Liver (tissue), 9 donors: ENCODE data around the gene PUS7L. TPM values are rescaled to one million over a fixed set of nuclear protein-coding genes. Genes with fewer than 3 reads are reported as not detected.

Source experiments
- DNase-seq: peaks from one replicate; pipeline ENCODE4 v3.0.0-alpha.2; 2017; ENCODE audit warnings: low spot score
- H3K27ac ChIP-seq, 2 donors: one replicate each; pipeline ENCODE4 v1.7.0; 2013; ENCODE audit warnings: inconsistent platforms in 2 of 2, low read length in 2 of 2, control low read depth in 1 of 2, low read depth in 1 of 2, mild to moderate bottlenecking in 1 of 2
- H3K27me3 ChIP-seq, 4 donors: one replicate each; pipeline versions ENCODE4 v1.6.1 to v1.7.0; 2013; ENCODE audit warnings: low read length in 3 of 4, inconsistent platforms in 1 of 4, mild to moderate bottlenecking in 1 of 4, moderate library complexity in 1 of 4; ENCODE audit not compliant: control insufficient read depth in 4 of 4, insufficient read depth in 4 of 4
- H3K36me3 ChIP-seq, 4 donors: one replicate each; pipeline versions ENCODE4 v1.6.1 to v1.7.0; 2013; ENCODE audit warnings: low read length in 3 of 4, mild to moderate bottlenecking in 3 of 4, low read depth in 1 of 4, moderate library complexity in 1 of 4; ENCODE audit not compliant: control insufficient read depth in 4 of 4, insufficient read depth in 3 of 4
- H3K4me1 ChIP-seq, 4 donors: one replicate each; pipeline versions ENCODE4 v1.6.1 to v1.7.0; 2013; ENCODE audit warnings: low read length in 3 of 4, mild to moderate bottlenecking in 3 of 4, moderate library complexity in 1 of 4; ENCODE audit not compliant: control insufficient read depth in 4 of 4, insufficient read depth in 4 of 4
- H3K4me3 ChIP-seq, 3 donors: one replicate each; pipeline versions ENCODE4 v1.6.1 to v1.7.0; 2013; ENCODE audit warnings: low read length in 3 of 3, control low read depth in 1 of 3, low read depth in 1 of 3, mild to moderate bottlenecking in 1 of 3
- H3K9ac ChIP-seq, 2 donors: one replicate each; pipeline ENCODE4 v1.7.0; 2013; ENCODE audit warnings: low read length in 2 of 2, mild to moderate bottlenecking in 2 of 2, moderate library complexity in 2 of 2, control low read depth in 1 of 2, low read depth in 1 of 2
- H3K9me3 ChIP-seq, 4 donors: one replicate each; pipeline versions ENCODE4 v1.6.1 to v1.7.0; 2013; ENCODE audit warnings: low read length in 3 of 4; ENCODE audit not compliant: control insufficient read depth in 4 of 4
- CTCF ChIP-seq: fragments of 150-350 bp; IDR thresholded peaks from 2 replicates; pipeline ENCODE4 v1.5.1; 2017; ENCODE audit warnings: improper control_type of control experiment, low read depth, low read length; ENCODE audit not compliant: missing input control
- EGR1 ChIP-seq, 2 donors: IDR thresholded peaks; 2 replicates each; pipeline ENCODE4 v1.6.1; 2016 to 2018; ENCODE audit warnings: antibody characterized with exemption in 2 of 2, low read depth in 2 of 2
- FOXA2 ChIP-seq: IDR thresholded peaks from 2 replicates; pipeline ENCODE4 v1.6.1; 2016; ENCODE audit warnings: antibody characterized with exemption
- GABPA ChIP-seq, 2 donors: IDR thresholded peaks in 1 of 2; conservative IDR thresholded peaks in 1 of 2; 2 replicates each; pipeline ENCODE4 v1.6.1; 2016; ENCODE audit warnings: antibody characterized with exemption in 2 of 2, mild to moderate bottlenecking in 1 of 2, moderate library complexity in 1 of 2
- HNF4A ChIP-seq, 2 donors: conservative IDR thresholded peaks; 2 replicates each; pipeline ENCODE4 v1.6.1; 2016; ENCODE audit warnings: antibody characterized with exemption in 2 of 2, mild to moderate bottlenecking in 2 of 2
- HNF4G ChIP-seq: IDR thresholded peaks from 2 replicates; pipeline ENCODE4 v1.6.1; 2016; ENCODE audit warnings: antibody characterized with exemption
- JUND ChIP-seq, 2 donors: IDR thresholded peaks; 2 replicates each; pipeline ENCODE4 v1.6.1; 2016; ENCODE audit warnings: antibody characterized with exemption in 2 of 2
- RAD21 ChIP-seq, 2 donors: IDR thresholded peaks; 2 replicates each; pipeline ENCODE4 v1.6.1; 2016; ENCODE audit warnings: antibody characterized with exemption in 2 of 2, mild to moderate bottlenecking in 2 of 2
- RXRA ChIP-seq, 2 donors: IDR thresholded peaks; 2 replicates each; pipeline ENCODE4 v1.6.1; 2017 to 2018; ENCODE audit warnings: antibody characterized with exemption in 2 of 2, mild to moderate bottlenecking in 1 of 2
- SP1 ChIP-seq: IDR thresholded peaks from 2 replicates; pipeline ENCODE4 v1.6.1; 2018; ENCODE audit warnings: antibody characterized with exemption, mild to moderate bottlenecking
- TAF1 ChIP-seq: conservative IDR thresholded peaks from 2 replicates; pipeline ENCODE4 v1.6.1; 2016; ENCODE audit warnings: antibody characterized with exemption, mild to moderate bottlenecking
- YY1 ChIP-seq: IDR thresholded peaks from 2 replicates; pipeline ENCODE4 v1.6.1; 2016; ENCODE audit warnings: antibody characterized with exemption, mild to moderate bottlenecking
- WGBS: extraction: QIAGEN DNeasy Blood & Tissue Kit; methylation state at CpG from one replicate; pipeline ENCODE4 v1.1.7; 2013; 5-methylcytosine and 5-hydroxymethylcytosine counted together
- polyA plus RNA-seq, 2 donors: library from polyadenylated mRNA; stranded (reverse) in 1 of 2; unstranded in 1 of 2; fragments of 200-250 nt in 1 of 2; fragments of >200 nt in 1 of 2; fragmentation: Nextera tagmentation in 1 of 2; extraction: Ambion mirVana in 1 of 2; gene quantifications; one replicate each; pipeline versions ENCODE4 v1.2.1 to v1.2.3, GENCODE V29; 2013 to 2015
- total RNA-seq, 2 donors: library from RNA; depleted of rRNA; stranded (reverse); fragments of >200 nt; gene quantifications; one replicate each; pipeline ENCODE4 v1.2.3, GENCODE V29; 2014
- TF ChIP-seq, protein P1 (sequence below): IDR thresholded peaks from 2 replicates; pipeline ENCODE4 v1.6.1; 2016; ENCODE audit warnings: antibody characterized with exemption
- TF ChIP-seq, protein P2 (sequence below): IDR thresholded peaks from 2 replicates; pipeline ENCODE4 v1.6.1; 2016; ENCODE audit warnings: antibody characterized with exemption
- donor health status: healthy.
- donor health status: healthy.
- donor health status: healthy.
- donor health status: healthy.
- donor health status: healthy.

Gene PUS7L
- total and polyA plus RNA-seq, 4 donors: 1.7 to 9.2 (median 7.2) TPM

DNA sequence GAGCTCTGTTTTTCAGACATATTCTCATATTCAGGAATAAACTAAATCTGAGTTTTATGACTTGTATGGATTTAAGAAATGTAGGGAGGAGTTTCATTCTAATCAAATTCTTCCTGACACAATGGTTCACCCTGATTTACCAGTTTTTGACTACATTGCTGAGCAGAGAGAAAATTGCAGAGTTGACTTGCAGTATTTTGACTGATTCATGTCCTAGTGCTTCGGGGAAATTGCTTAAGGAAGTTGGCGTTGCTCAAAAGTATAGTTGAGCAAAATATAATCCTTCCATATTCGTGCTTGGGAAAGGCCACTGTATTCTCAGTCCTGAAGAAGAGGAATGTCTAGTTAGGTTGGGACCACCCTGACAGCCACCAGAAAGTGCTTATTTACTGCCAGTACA is 48.8 kb upstream of the PUS7L start:
- 83% methylated on average over 3 of the region's 3 CpGs for WGBS

DNA sequence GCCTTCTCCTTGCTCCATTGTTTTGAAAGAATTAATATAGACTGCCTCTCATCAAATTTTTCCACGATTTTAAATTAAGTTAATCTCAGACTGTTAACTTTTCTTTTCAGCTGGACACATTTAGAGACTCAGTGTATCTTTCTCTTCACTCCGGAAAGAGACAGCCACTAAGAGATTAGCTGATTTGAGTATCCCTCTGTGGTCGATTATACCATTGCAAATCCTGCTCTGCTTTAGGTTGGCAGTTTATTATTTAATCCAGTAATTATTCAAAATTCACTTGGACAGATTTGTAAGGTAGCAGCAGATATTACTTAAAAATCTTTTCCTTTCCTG is 48.1 kb upstream of the PUS7L start:
- DNase-seq: no peak
- Histone ChIP-seq H3K36me3 (peaks cover 0 to 2% (median 0%) of the 10 kb centered on the region in 4 donors), H3K9me3 (no peaks in the 10 kb centered on the region), H3K27ac (peak overlapping the region; percentile 98 to 99), H3K4me1 (peaks cover 0 to 16% (median 11%) of the 10 kb centered on the region in 4 donors), H3K4me3 (peak overlapping the region; percentile 81 to 98 (median 82)), H3K27me3 (no peaks in the 10 kb centered on the region), H3K9ac (peak overlapping the region; percentile 87 to 91)
- WGBS: 8% methylated on average over 3 of the region's 3 CpGs
- no peak for TF ChIP-seq HNF4G
- no peak for TF ChIP-seq RAD21 (IDR thresholded peaks at IDR 0.05)
- no peak for TF ChIP-seq TAF1
- TF ChIP-seq, protein P1, sequence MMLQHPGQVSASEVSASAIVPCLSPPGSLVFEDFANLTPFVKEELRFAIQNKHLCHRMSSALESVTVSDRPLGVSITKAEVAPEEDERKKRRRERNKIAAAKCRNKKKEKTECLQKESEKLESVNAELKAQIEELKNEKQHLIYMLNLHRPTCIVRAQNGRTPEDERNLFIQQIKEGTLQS: no peak
- no peak for TF ChIP-seq RXRA (IDR thresholded peaks at IDR 0.05)
- TF ChIP-seq CTCF: no peak

More for the DNA sequence above, 48.8 kb upstream of the PUS7L start:
- Histone ChIP-seq H3K4me3 (no peak overlapping the region), H3K27ac (no peak overlapping the region), H3K27me3 (no peaks in the 10 kb centered on the region), H3K4me1 (peaks cover 0 to 16% (median 11%) of the 10 kb centered on the region in 4 donors), H3K36me3 (peaks cover 0 to 2% (median 0%) of the 10 kb centered on the region in 4 donors), H3K9me3 (no peaks in the 10 kb centered on the region), H3K9ac (no peak overlapping the region)
- no peak for DNase-seq
- TF ChIP-seq YY1 (no peak), CTCF (no peak), FOXA2 (no peak), GABPA (IDR thresholded peaks at IDR 0.05 in 1 of 2, conservative IDR thresholded peaks at IDR 0.05 in 1 of 2) (no peak)
- TF ChIP-seq, protein P1: no peak

- no peaks in the 10 kb centered on the region for H3K9me3 ChIP-seq
- WGBS: under 1% methylated on average over 89 of the region's 89 CpGs
Measured at GRCh38 chr12:43805860-43806736, 47.5 kb upstream of the PUS7L start, which contains the start of gene TWF1. TSS of gene TWF1 (minus strand) at chr12:43806317. CDS start at chr12:43806245, 72 bp downstream.

More at GRCh38 chr12:43805860-43806736, 47.5 kb upstream of the PUS7L start, which contains the start of gene TWF1:
- peaks cover 0 to 3% (median 2%) of the 10 kb centered on the region in 4 donors for H3K36me3 ChIP-seq
- H3K27me3 ChIP-seq: no peaks in the 10 kb centered on the region
- peak; percentile 90 for DNase-seq
- TF ChIP-seq SP1 (peak; percentile 18), YY1 (peak; percentile 91), RXRA (IDR thresholded peaks at IDR 0.05) (peak in 1 of 2 donors; percentile 11), CTCF (peak; percentile 25), TAF1 (no peak), EGR1 (IDR thresholded peaks at IDR 0.05; ENCODE audit: low read depth in 2 of 2) (no peak), JUND (IDR thresholded peaks at IDR 0.05) (no peak), GABPA (IDR thresholded peaks at IDR 0.05 in 1 of 2, conservative IDR thresholded peaks at IDR 0.05 in 1 of 2) (peak; percentile 22 to 29), RAD21 (IDR thresholded peaks at IDR 0.05) (peak; percentile 4 to 24), HNF4A (conservative IDR thresholded peaks at IDR 0.05) (no peak)
- TF ChIP-seq, protein P1: no peak
- TF ChIP-seq, protein P2, sequence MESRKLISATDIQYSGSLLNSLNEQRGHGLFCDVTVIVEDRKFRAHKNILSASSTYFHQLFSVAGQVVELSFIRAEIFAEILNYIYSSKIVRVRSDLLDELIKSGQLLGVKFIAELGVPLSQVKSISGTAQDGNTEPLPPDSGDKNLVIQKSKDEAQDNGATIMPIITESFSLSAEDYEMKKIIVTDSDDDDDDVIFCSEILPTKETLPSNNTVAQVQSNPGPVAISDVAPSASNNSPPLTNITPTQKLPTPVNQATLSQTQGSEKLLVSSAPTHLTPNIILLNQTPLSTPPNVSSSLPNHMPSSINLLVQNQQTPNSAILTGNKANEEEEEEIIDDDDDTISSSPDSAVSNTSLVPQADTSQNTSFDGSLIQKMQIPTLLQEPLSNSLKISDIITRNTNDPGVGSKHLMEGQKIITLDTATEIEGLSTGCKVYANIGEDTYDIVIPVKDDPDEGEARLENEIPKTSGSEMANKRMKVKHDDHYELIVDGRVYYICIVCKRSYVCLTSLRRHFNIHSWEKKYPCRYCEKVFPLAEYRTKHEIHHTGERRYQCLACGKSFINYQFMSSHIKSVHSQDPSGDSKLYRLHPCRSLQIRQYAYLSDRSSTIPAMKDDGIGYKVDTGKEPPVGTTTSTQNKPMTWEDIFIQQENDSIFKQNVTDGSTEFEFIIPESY: no peak
- peak within 1 kb of the TSS; percentile 91 to 92 for H3K9ac ChIP-seq
- peaks cover 0 to 16% (median 11%) of the 10 kb centered on the region in 4 donors for H3K4me1 ChIP-seq
- peak within 1 kb of the TSS; percentile 82 to 98 (median 93) for H3K4me3 ChIP-seq
- peak within 1 kb of the TSS; percentile 98 to 99 for H3K27ac ChIP-seq
